HCT116 (cell line): Measurements from ENCODE around the gene FBP1. TPM values are rescaled to one million over a fixed set of nuclear protein-coding genes. Genes with fewer than 3 reads are reported as not detected.

Source experiments
- ATAC-seq: fragments of 200-7000 bp; cut with Tn5 transposase; 2 replicates; pipeline ENCODE4 v1.9.1; 2020; ENCODE audit warnings: mild to moderate bottlenecking, moderate library complexity
- BruUV-seq: library from RNA; stranded (reverse); fragments of 400-500 nt; replicated peaks from 2 replicates; lab custom pipeline; 2021; lab: Mats Ljungman, UMichigan
- CTCF ChIA-PET: fragments of 300-600 bp; sonication (Branson Sonifier 250); formaldehyde crosslinking; loops from one replicate; lab custom pipeline; 2021; ENCODE audit warnings: antibody characterized with exemption; lab: Charles Lee
- POLR2A ChIA-PET: fragments of 300-600, 350-600 bp; sonication (Branson Sonifier 250); formaldehyde crosslinking; loops from one replicate; lab custom pipeline; 2021; ENCODE audit warnings: antibody characterized with exemption; lab: Charles Lee
- RAD21 ChIA-PET, 2 experiments: fragments of 300-600 bp; sonication (Branson Sonifier 250); formaldehyde crosslinking; loops; one replicate each; lab custom pipeline; 2023; ENCODE audit warnings: low total read pairs in 2 of 2; ENCODE audit not compliant: uncharacterized antibody in 2 of 2, unreplicated experiment in 2 of 2, low non-redundant PET in 1 of 2; lab: Charles Lee
- DNase-seq: peaks from one replicate; pipeline ENCODE4 v3.0.0-alpha.2; 2010; ENCODE audit warnings: low read depth, low spot score
- H2AFZ ChIP-seq: fragments of 200-600 bp; shearing (Covaris generic), sonication (generic); 2 replicates; pipeline ENCODE4 v1.6.1; 2017; ENCODE audit warnings: low read depth, mixed run types, mixed read lengths, antibody characterized with exemption, low read length; ENCODE audit not compliant: poor library complexity, severe bottlenecking
- H3K27ac ChIP-seq: 2 replicates; pipeline ENCODE4 v1.5.1; 2012; ENCODE audit warnings: low read depth, low read length
- H3K27me3 ChIP-seq: fragments of 200-600 bp; sonication (generic); 2 replicates; pipeline ENCODE4 v1.6.1; 2016; ENCODE audit warnings: mixed run types, low read length, mixed read lengths; ENCODE audit not compliant: insufficient read depth
- H3K36me3 ChIP-seq, 2 experiments: fragments of 200-500 bp in 1 of 2; fragments of 200-600 bp in 1 of 2; sonication (Bioruptor generic) in 1 of 2; sonication (generic) in 1 of 2; 2 replicates each; pipeline versions ENCODE4 v1.5.1 to v1.6.1; 2014 to 2016; ENCODE audit warnings: low read length in 2 of 2, inconsistent platforms in 1 of 2, mixed read lengths in 1 of 2, mixed run types in 1 of 2; ENCODE audit not compliant: insufficient read depth in 2 of 2, control insufficient read depth in 1 of 2
- H3K4me1 ChIP-seq, 2 experiments: fragments of 200-600 bp in 1 of 2; sonication (generic) in 1 of 2; 2 replicates each; pipeline versions ENCODE4 v1.5.1 to v1.6.1; 2012 to 2017; ENCODE audit warnings: low read length in 2 of 2, inconsistent platforms in 1 of 2, mild to moderate bottlenecking in 1 of 2, mixed read lengths in 1 of 2, mixed run types in 1 of 2, moderate library complexity in 1 of 2; ENCODE audit not compliant: insufficient read depth in 2 of 2, control insufficient read depth in 1 of 2
- H3K4me2 ChIP-seq: fragments of 200-600 bp; sonication (generic); 2 replicates; pipeline ENCODE4 v1.6.1; 2017; ENCODE audit warnings: mixed run types, low read length, mixed read lengths
- H3K4me3 ChIP-seq, 2 experiments: fragments of 200-600 bp in 1 of 2; sonication (generic) in 1 of 2; replicated peaks in 1 of 2; 2 replicates each; pipeline ENCODE4 v1.5.1; 2011 to 2016; ENCODE audit warnings: low read length in 2 of 2, control low read depth in 1 of 2, low read depth in 1 of 2, mild to moderate bottlenecking in 1 of 2, mixed read lengths in 1 of 2, mixed run types in 1 of 2
- H3K79me2 ChIP-seq: fragments of 200-600 bp; sonication (generic); 2 replicates; pipeline ENCODE4 v1.6.1; 2017; ENCODE audit warnings: mild to moderate bottlenecking, mixed run types, low read length, moderate library complexity, mixed read lengths; ENCODE audit not compliant: insufficient read depth
- H3K9ac ChIP-seq: fragments of 200-600 bp; sonication (generic); 2 replicates; pipeline ENCODE4 v1.6.1; 2016; ENCODE audit warnings: low read length, mixed read lengths
- H3K9me2 ChIP-seq: fragments of 200-600 bp; sonication (generic), shearing (Covaris generic); 2 replicates; pipeline ENCODE4 v1.6.1; 2017; ENCODE audit warnings: mixed run types, mild to moderate bottlenecking, moderate library complexity; ENCODE audit not compliant: insufficient read depth
- H3K9me3 ChIP-seq, 2 experiments: fragments of 200-500 bp in 1 of 2; fragments of 200-600 bp in 1 of 2; sonication (Bioruptor generic) in 1 of 2; sonication (generic) in 1 of 2; 2 replicates each; pipeline ENCODE4 v1.6.1; 2014 to 2017; ENCODE audit warnings: low read length in 2 of 2, mixed read lengths in 2 of 2, inconsistent platforms in 1 of 2, low read depth in 1 of 2, mild to moderate bottlenecking in 1 of 2, mixed run types in 1 of 2, moderate library complexity in 1 of 2; ENCODE audit not compliant: control insufficient read depth in 1 of 2, insufficient read depth in 1 of 2
- H4K20me1 ChIP-seq: fragments of 200-600 bp; sonication (generic), shearing (Covaris generic); 2 replicates; pipeline ENCODE4 v1.6.1; 2017; ENCODE audit warnings: mixed run types, mild to moderate bottlenecking, moderate library complexity; ENCODE audit not compliant: insufficient read depth
- CBX3 ChIP-seq: IDR thresholded peaks from 2 replicates; pipeline ENCODE4 v1.6.1; 2012; ENCODE audit warnings: low read depth
- CEBPB ChIP-seq: IDR thresholded peaks from 2 replicates; pipeline ENCODE4 v1.6.1; 2012; ENCODE audit warnings: low read depth
- CTCF ChIP-seq, 3 experiments: fragments of 200-600 bp in 1 of 3; sonication (generic) in 1 of 3; IDR thresholded peaks in 2 of 3; conservative IDR thresholded peaks in 1 of 3; 2 replicates each; pipeline ENCODE4 v1.5.1; 2012 to 2017; ENCODE audit warnings: low read depth in 2 of 3, low read length in 2 of 3, antibody characterized with exemption in 1 of 3, borderline replicate concordance in 1 of 3, control low read depth in 1 of 3, mild to moderate bottlenecking in 1 of 3, mixed read lengths in 1 of 3, mixed run types in 1 of 3, moderate library complexity in 1 of 3; ENCODE audit not compliant: insufficient read depth in 1 of 3
- EGR1 ChIP-seq: IDR thresholded peaks from 2 replicates; pipeline ENCODE4 v1.6.1; 2012; ENCODE audit warnings: low read depth
- FOSL1 ChIP-seq: IDR thresholded peaks from 2 replicates; pipeline ENCODE4 v1.6.1; 2012; ENCODE audit warnings: low read depth
- MAX ChIP-seq: IDR thresholded peaks from 2 replicates; pipeline ENCODE4 v1.6.1; 2012
- POLR2A ChIP-seq: IDR thresholded peaks from 2 replicates; pipeline ENCODE4 v1.7.0; 2011; ENCODE audit warnings: borderline replicate concordance; ENCODE audit not compliant: insufficient read depth, insufficient read length; ENCODE audit errors: extremely low read depth
- RAD21 ChIP-seq: IDR thresholded peaks from 2 replicates; pipeline ENCODE4 v1.6.1; 2012; ENCODE audit warnings: low read depth, mild to moderate bottlenecking
- SIN3A ChIP-seq: IDR thresholded peaks from 2 replicates; pipeline ENCODE4 v1.6.1; 2012; ENCODE audit warnings: low read depth
- TCF7L2 ChIP-seq: IDR thresholded peaks from 2 replicates; pipeline ENCODE4 v1.7.0; 2011; ENCODE audit warnings: borderline replicate concordance, inconsistent platforms; ENCODE audit not compliant: insufficient read depth, insufficient read length; ENCODE audit errors: extremely low read depth
- YY1 ChIP-seq: IDR thresholded peaks from 2 replicates; pipeline ENCODE4 v1.6.1; 2011; ENCODE audit warnings: low read length, low read depth, moderate library complexity, mild to moderate bottlenecking; ENCODE audit not compliant: insufficient replicate concordance; ENCODE audit errors: extremely low read depth
- ZBTB33 ChIP-seq: IDR thresholded peaks from 2 replicates; pipeline ENCODE4 v1.6.1; 2011; ENCODE audit warnings: mild to moderate bottlenecking, low read length, moderate library complexity; ENCODE audit not compliant: insufficient replicate concordance; ENCODE audit errors: extremely low read depth
- ZNF274 ChIP-seq: fragments of 200-500 bp; sonication (Bioruptor generic); IDR thresholded peaks from 2 replicates; pipeline ENCODE4 v1.6.1; 2014; ENCODE audit warnings: mild to moderate bottlenecking, low read depth, low read length, inconsistent platforms
- intact Hi-C: fragments of 100-400 bp; cut with micrococcal nuclease; formaldehyde crosslinking; loops from 2 replicates; pipeline ENCODE4 v1.10.0; 2022
- total RNA-seq: library from RNA; stranded (reverse); gene quantifications from one replicate; pipeline ENCODE4 v1.2.1, GENCODE V29; 2021; ENCODE audit not compliant: unreplicated experiment

Gene FBP1
- total RNA-seq, 1 experiment from 2014 or later, result 0.42 TPM

- no peaks in the 10 kb centered on the region for H4K20me1 ChIP-seq
- H3K9ac ChIP-seq, result no peak overlapping the region
- ATAC-seq (no peak), DNase-seq (no peak)
- no peak overlapping the region for H3K27ac ChIP-seq
- intact Hi-C loops, result no loop called here
- H3K4me3 ChIP-seq, result no peak overlapping the region
- ChIA-PET CTCF (no interaction called here), POLR2A (no interaction called here), RAD21 (no interaction called here)
- H3K4me1 ChIP-seq, result no peaks in the 10 kb centered on the region
- H2AFZ ChIP-seq, result no peak overlapping the region
- no peaks in the 10 kb centered on the region for H3K27me3 ChIP-seq
- no peaks in the 10 kb centered on the region for H3K79me2 ChIP-seq
- no peaks in the 10 kb centered on the region for H3K9me3 ChIP-seq
- no TSS peak for BruUV-seq
- no peak overlapping the region for H3K4me2 ChIP-seq
- no peaks in the 10 kb centered on the region for H3K9me2 ChIP-seq
- TF ChIP-seq MAX (no peak), SIN3A (no peak), TCF7L2 (no peak), EGR1 (no peak), CTCF (IDR thresholded peaks at IDR 0.05 in 2 of 3, conservative IDR thresholded peaks at IDR 0.05 in 1 of 3; ENCODE audit: borderline replicate concordance in 1 of 3, insufficient read depth in 1 of 3, low read depth in 2 of 3, low read length in 2 of 3) (no peak), YY1 (no peak), CBX3 (no peak), CEBPB (no peak), FOSL1 (no peak)
- H3K36me3 ChIP-seq, result no peaks in the 10 kb centered on the region
Measured at GRCh38 chr9:94612071-94612470, 27.2 kb downstream of the FBP1 start.

GRCh38 chr9:94611638-94612068 is 27.7 kb downstream of the FBP1 start:
- RAD21 ChIA-PET, result no interaction called here
- no peaks in the 10 kb centered on the region for H3K79me2 ChIP-seq
- no peak overlapping the region for H3K4me3 ChIP-seq
- no peaks in the 10 kb centered on the region for H3K9me2 ChIP-seq
- no peaks in the 10 kb centered on the region for H3K36me3 ChIP-seq
- TF ChIP-seq SIN3A (no peak), RAD21 (no peak), POLR2A (no peak), ZNF274 (no peak), YY1 (no peak), ZBTB33 (no peak)
- TF ChIP-seq, all 23 proteins: peak for 0
- H3K4me1 ChIP-seq, result no peaks in the 10 kb centered on the region
- H3K27me3 ChIP-seq, result no peaks in the 10 kb centered on the region
- H2AFZ ChIP-seq, result no peak overlapping the region
- intact Hi-C loops, result no loop called here
- BruUV-seq, result no TSS peak
- H4K20me1 ChIP-seq, result no peaks in the 10 kb centered on the region
- H3K4me2 ChIP-seq, result no peak overlapping the region
- ATAC-seq (no peak), DNase-seq (no peak)
- ChIA-PET CTCF (no interaction called here), POLR2A (no interaction called here)
- no peak overlapping the region for H3K9ac ChIP-seq
- H3K9me3 ChIP-seq, result no peaks in the 10 kb centered on the region
- no peak overlapping the region for H3K27ac ChIP-seq
